Cardiac muscle cell (in vitro differentiated cells and primary cell): ENCODE data around the gene AK2. TPM values are rescaled to one million over a fixed set of nuclear protein-coding genes. Genes with fewer than 3 reads are reported as not detected.

Experiments used
- DNase-seq, 2 donors: peaks; one replicate each; pipeline versions ENCODE4 v3.0.0 to v3.0.0-alpha.2; 2010 to 2017; ENCODE audit warnings: low read depth in 1 of 2, low spot score in 1 of 2
- H3K27ac ChIP-seq: fragments of 200-600 bp; sonication (generic); 2 replicates; pipeline ENCODE4 v1.5.1; 2016
- H3K27me3 ChIP-seq: fragments of 200-600 bp; sonication (generic); 2 replicates; pipeline ENCODE4 v1.6.0; 2016; ENCODE audit warnings: control low read depth
- H3K36me3 ChIP-seq: fragments of 200-600 bp; sonication (generic); 2 replicates; pipeline ENCODE4 v1.5.1; 2016; ENCODE audit warnings: control low read depth
- H3K4me1 ChIP-seq: fragments of 200-600 bp; sonication (generic); 2 replicates; pipeline ENCODE4 v1.8.1; 2017; ENCODE audit warnings: low read depth, mild to moderate bottlenecking, mixed run types
- H3K4me3 ChIP-seq: fragments of 200-600 bp; sonication (generic); 2 replicates; pipeline ENCODE4 v1.5.1; 2016; ENCODE audit warnings: mild to moderate bottlenecking
- H3K9me3 ChIP-seq: fragments of 200-600 bp; sonication (generic); 2 replicates; pipeline ENCODE4 v1.5.1; 2017; ENCODE audit warnings: low read depth, mild to moderate bottlenecking, control low read depth
- polyA plus RNA-seq: library from polyadenylated mRNA; unstranded; fragments of >200 nt; fragmentation: Nextera tagmentation; extraction: Ambion mirVana; gene quantifications from 2 replicates; pipeline ENCODE4 v1.2.1, GENCODE V29; 2016
- total RNA-seq: library from RNA; depleted of rRNA; stranded (reverse); fragments of >200 nt; gene quantifications from 2 replicates; pipeline ENCODE4 v1.2.3, GENCODE V29; 2016
- TF ChIP-seq, protein P1 (sequence below): IDR thresholded peaks from 2 replicates; pipeline ENCODE4 v1.5.1; 2012; ENCODE audit warnings: low read depth, mild to moderate bottlenecking, low read length

The AK2 gene
- total and polyA plus RNA-seq, 2 experiments from 2014 or later, result 201 to 281 TPM

DNA sequence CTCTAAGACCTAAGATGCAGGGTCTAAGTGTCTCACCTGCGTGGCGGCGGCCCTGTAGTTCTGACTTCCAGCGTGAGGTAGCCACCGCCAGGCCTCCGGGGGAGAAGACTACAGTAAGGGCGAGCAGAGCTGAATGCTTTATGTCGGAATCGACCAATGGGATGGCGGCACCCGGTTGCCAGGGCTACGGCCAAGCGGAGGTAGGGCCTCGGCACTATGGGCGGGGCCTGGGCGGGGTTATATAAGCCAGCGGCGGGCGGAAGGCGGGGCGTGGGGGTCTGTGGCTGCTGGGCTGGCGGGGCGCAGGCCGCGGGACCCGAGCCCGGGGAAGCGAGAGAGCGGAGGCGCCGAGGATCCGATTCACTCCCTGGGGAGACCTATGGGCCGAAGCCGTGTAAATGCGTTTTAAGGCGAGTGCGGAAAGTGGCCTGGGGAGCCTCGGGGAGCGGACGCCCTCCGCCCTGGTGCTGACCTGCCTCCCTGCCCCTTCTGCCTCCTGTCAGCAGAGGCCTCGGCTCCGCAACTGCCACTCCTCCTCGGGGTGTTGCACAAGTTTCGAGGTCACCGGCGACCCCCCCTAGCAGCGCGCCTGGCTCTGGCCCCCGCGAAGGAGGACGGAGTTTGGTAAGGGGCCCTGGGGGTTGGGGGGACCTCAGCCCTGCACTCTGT is 44.3 kb upstream of the AK2 start, which contains the start of gene AZIN2:
Gene AZIN2 (plus strand): TSS at position 269 of the 669 bp plus-strand sequence. CDS start 1,097 bp downstream, outside the sequence.
- Histone ChIP-seq H3K9me3 (no peaks in the 10 kb centered on the region), H3K36me3 (no peaks in the 10 kb centered on the region), H3K27me3 (peaks cover 34% of the 10 kb centered on the region), H3K4me1 (no peaks in the 10 kb centered on the region), H3K27ac (no peak within 1 kb of the TSS), H3K4me3 (peak within 1 kb of the TSS; percentile 46)
- TF ChIP-seq, protein P1, sequence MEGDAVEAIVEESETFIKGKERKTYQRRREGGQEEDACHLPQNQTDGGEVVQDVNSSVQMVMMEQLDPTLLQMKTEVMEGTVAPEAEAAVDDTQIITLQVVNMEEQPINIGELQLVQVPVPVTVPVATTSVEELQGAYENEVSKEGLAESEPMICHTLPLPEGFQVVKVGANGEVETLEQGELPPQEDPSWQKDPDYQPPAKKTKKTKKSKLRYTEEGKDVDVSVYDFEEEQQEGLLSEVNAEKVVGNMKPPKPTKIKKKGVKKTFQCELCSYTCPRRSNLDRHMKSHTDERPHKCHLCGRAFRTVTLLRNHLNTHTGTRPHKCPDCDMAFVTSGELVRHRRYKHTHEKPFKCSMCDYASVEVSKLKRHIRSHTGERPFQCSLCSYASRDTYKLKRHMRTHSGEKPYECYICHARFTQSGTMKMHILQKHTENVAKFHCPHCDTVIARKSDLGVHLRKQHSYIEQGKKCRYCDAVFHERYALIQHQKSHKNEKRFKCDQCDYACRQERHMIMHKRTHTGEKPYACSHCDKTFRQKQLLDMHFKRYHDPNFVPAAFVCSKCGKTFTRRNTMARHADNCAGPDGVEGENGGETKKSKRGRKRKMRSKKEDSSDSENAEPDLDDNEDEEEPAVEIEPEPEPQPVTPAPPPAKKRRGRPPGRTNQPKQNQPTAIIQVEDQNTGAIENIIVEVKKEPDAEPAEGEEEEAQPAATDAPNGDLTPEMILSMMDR, result no peak
- DNase-seq, result peak; percentile 96 to 98

GRCh38 chr1:33080373-33080772 is 43.7 kb upstream of the AK2 start:
- Histone ChIP-seq H3K27me3 (peaks cover 34% of the 10 kb centered on the region), H3K4me1 (no peaks in the 10 kb centered on the region), H3K4me3 (peak overlapping the region; percentile 46), H3K36me3 (no peaks in the 10 kb centered on the region), H3K9me3 (no peaks in the 10 kb centered on the region), H3K27ac (no peak overlapping the region)
- DNase-seq, result no peak
- TF ChIP-seq, protein P1, result no peak

DNA sequence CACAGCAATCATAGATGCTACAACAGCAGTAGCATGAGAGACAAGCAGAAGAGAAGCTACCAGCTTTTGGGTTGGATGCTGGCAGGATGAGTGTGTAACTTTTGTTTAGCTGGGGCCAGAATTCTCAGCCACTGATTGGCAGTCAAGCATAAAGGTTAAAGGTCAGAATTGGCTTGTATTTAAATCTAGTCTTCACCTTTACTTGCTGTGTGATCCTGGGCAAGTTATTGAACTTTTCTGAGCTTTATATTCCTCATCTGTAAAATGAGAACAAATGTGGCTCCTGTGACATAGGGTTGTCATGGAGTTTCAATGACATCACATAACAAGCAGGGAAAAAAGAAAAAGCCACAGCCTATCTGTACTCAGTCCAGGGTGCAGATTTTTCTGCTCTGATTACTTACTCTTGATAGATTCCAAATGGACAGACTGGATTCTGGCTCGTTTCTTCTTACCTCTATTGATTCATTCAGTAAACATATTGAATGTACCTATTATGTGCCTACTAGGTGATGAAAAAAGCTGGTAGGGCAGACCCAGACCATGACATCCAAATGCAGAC is 41.4 kb upstream of the AK2 start:
- H3K27ac ChIP-seq, result no peak overlapping the region
- DNase-seq, result no peak
- no peaks in the 10 kb centered on the region for H3K4me1 ChIP-seq
- TF ChIP-seq, protein P1, result no peak
- no peaks in the 10 kb centered on the region for H3K9me3 ChIP-seq
- H3K4me3 ChIP-seq, result no peak overlapping the region
- peaks cover 19% of the 10 kb centered on the region for H3K27me3 ChIP-seq
- no peaks in the 10 kb centered on the region for H3K36me3 ChIP-seq

GRCh38 chr1:33074193-33074945 is 37.7 kb upstream of the AK2 start:
- H3K27me3 ChIP-seq, result peaks cover 4% of the 10 kb centered on the region
- H3K4me1 ChIP-seq, result no peaks in the 10 kb centered on the region
- no peak overlapping the region for H3K27ac ChIP-seq
- H3K4me3 ChIP-seq, result no peak overlapping the region
- H3K9me3 ChIP-seq, result no peaks in the 10 kb centered on the region
- TF ChIP-seq, protein P1, result no peak
- no peak for DNase-seq
- H3K36me3 ChIP-seq, result no peaks in the 10 kb centered on the region

DNA sequence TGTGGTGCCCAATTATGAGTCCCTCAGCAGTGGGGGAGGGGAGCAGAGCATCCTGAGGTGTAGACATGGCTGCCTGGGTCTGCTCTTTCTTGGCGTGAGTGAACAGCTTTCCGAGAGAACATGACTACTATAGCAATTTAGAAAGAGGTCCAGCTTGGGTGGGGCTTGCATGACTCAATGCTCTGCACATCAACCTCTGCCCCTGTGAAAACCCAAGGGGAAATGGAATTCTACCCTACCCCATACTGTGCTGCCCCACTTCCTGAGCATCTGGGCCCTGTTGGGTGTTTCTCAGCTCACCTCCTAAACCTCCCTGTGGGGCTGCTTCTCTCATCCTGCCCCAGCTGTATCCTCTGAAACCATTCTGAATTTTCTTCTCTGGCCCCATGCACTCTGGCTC is 36.0 kb upstream of the AK2 start:
- no peaks in the 10 kb centered on the region for H3K4me1 ChIP-seq
- TF ChIP-seq, protein P1, result no peak
- no peak overlapping the region for H3K27ac ChIP-seq
- no peak overlapping the region for H3K4me3 ChIP-seq
- DNase-seq, result no peak
- no peaks in the 10 kb centered on the region for H3K36me3 ChIP-seq
- peaks cover 4% of the 10 kb centered on the region for H3K27me3 ChIP-seq
- no peaks in the 10 kb centered on the region for H3K9me3 ChIP-seq
